ENCODE results near the gene DNM3. TPM values are rescaled to one million over a fixed set of nuclear protein-coding genes. Genes with fewer than 3 reads are reported as not detected.

DNM3 gene
- total and polyA plus RNA-seq, 2 donors (not counting 1 experiment from before 2014, with no cell fraction given) = 1.0 to 1.3 TPM

GRCh38 chr1:171948511-171948910 lies 107.2 kb downstream of the DNM3 start:
- Histone ChIP-seq H3K27me3 (replicated peaks in 1 of 4; ENCODE audit: control extremely low read depth in 1 of 4, control insufficient read depth in 3 of 4, insufficient read depth in 4 of 4, low read length in 3 of 4) (no peaks in the 10 kb centered on the region), H2AFZ (ENCODE audit: insufficient read depth, low read depth, low read length, poor library complexity, severe bottlenecking) (no peak overlapping the region), H4K20me1 (ENCODE audit: control insufficient read depth, insufficient read depth, low read length, poor library complexity, severe bottlenecking) (no peaks in the 10 kb centered on the region), H3K4me3 (ENCODE audit: control extremely low read depth in 1 of 5, extremely low read depth in 1 of 5, insufficient read depth in 1 of 5, low read depth in 2 of 5, low read length in 4 of 5) (no peak overlapping the region), H3K9me3 (ENCODE audit: control extremely low read depth in 1 of 3, control insufficient read depth in 2 of 3, insufficient read depth in 1 of 3, low read length in 2 of 3) (no peaks in the 10 kb centered on the region), H3K4me2 (replicated peaks; ENCODE audit: low read depth, low read length, poor library complexity, severe bottlenecking) (no peak overlapping the region), H3K36me3 (replicated peaks in 1 of 2; ENCODE audit: control extremely low read depth in 1 of 2, control insufficient read depth in 1 of 2, extremely low read depth in 1 of 2, insufficient read depth in 2 of 2, low read length in 1 of 2) (no peaks in the 10 kb centered on the region), H3K4me1 (ENCODE audit: control insufficient read depth in 2 of 2, insufficient read depth in 2 of 2, low read length in 2 of 2) (no peaks in the 10 kb centered on the region), H3K79me2 (ENCODE audit: control insufficient read depth, insufficient read depth, low read length) (no peaks in the 10 kb centered on the region), H3K9ac (ENCODE audit: low read length) (no peak overlapping the region), H3K27ac (ENCODE audit: low read length in 2 of 2) (no peak overlapping the region)
- ChIA-PET CTCF (no interaction called here), POLR2A (no interaction called here)
- no CpG with 5 or more reads among the region's 1 CpG for WGBS (ENCODE audit: insufficient coverage)
- no peak overlapping the region for H3K4me3 Mint-ChIP-seq
- ATAC-seq (ENCODE audit: low read depth) (no peak), DNase-seq (no peak)
- TF ChIP-seq EZH2 (IDR thresholded peaks at IDR 0.05; ENCODE audit: borderline replicate concordance, insufficient read depth, low read depth, low read length, poor library complexity, severe bottlenecking) (no peak), CTCF (IDR thresholded peaks at IDR 0.05) (no peak)
- no peak overlapping the region for H3K27ac Mint-ChIP-seq
- H3K27me3 Mint-ChIP-seq = peaks cover 13% of the 10 kb centered on the region
- intact Hi-C loops (cut with micrococcal nuclease) = no loop called here
- no peaks in the 10 kb centered on the region for H3K4me1 Mint-ChIP-seq
- no peaks in the 10 kb centered on the region for H3K9me3 Mint-ChIP-seq (ENCODE audit: insufficient read depth)

- H3K27ac Mint-ChIP-seq = no peak overlapping the region
- Histone ChIP-seq H3K9ac (ENCODE audit: low read length) (no peak overlapping the region), H3K4me3 (ENCODE audit: control extremely low read depth in 1 of 5, extremely low read depth in 1 of 5, insufficient read depth in 1 of 5, low read depth in 2 of 5, low read length in 4 of 5) (no peak overlapping the region), H3K4me1 (ENCODE audit: control insufficient read depth in 2 of 2, insufficient read depth in 2 of 2, low read length in 2 of 2) (no peaks in the 10 kb centered on the region), H3K4me2 (replicated peaks; ENCODE audit: low read depth, low read length, poor library complexity, severe bottlenecking) (no peak overlapping the region), H3K36me3 (replicated peaks in 1 of 2; ENCODE audit: control extremely low read depth in 1 of 2, control insufficient read depth in 1 of 2, extremely low read depth in 1 of 2, insufficient read depth in 2 of 2, low read length in 1 of 2) (no peaks in the 10 kb centered on the region), H2AFZ (ENCODE audit: insufficient read depth, low read depth, low read length, poor library complexity, severe bottlenecking) (no peak overlapping the region), H3K27ac (ENCODE audit: low read length in 2 of 2) (no peak overlapping the region), H3K27me3 (replicated peaks in 1 of 4; ENCODE audit: control extremely low read depth in 1 of 4, control insufficient read depth in 3 of 4, insufficient read depth in 4 of 4, low read length in 3 of 4) (peaks cover 0 to 3% (median 0%) of the 10 kb centered on the region in 4 experiments), H4K20me1 (ENCODE audit: control insufficient read depth, insufficient read depth, low read length, poor library complexity, severe bottlenecking) (no peaks in the 10 kb centered on the region), H3K79me2 (ENCODE audit: control insufficient read depth, insufficient read depth, low read length) (no peaks in the 10 kb centered on the region), H3K9me3 (ENCODE audit: control extremely low read depth in 1 of 3, control insufficient read depth in 2 of 3, insufficient read depth in 1 of 3, low read length in 2 of 3) (no peaks in the 10 kb centered on the region)
- no CpG with 5 or more reads among the region's 2 CpGs for WGBS (ENCODE audit: insufficient coverage)
- ChIA-PET POLR2A (no interaction called here), CTCF (no interaction called here)
- TF ChIP-seq CTCF (IDR thresholded peaks at IDR 0.05) (no peak), EZH2 (IDR thresholded peaks at IDR 0.05; ENCODE audit: borderline replicate concordance, insufficient read depth, low read depth, low read length, poor library complexity, severe bottlenecking) (no peak)
- no peaks in the 10 kb centered on the region for H3K9me3 Mint-ChIP-seq (ENCODE audit: insufficient read depth)
- no peaks in the 10 kb centered on the region for H3K4me1 Mint-ChIP-seq
- DNase-seq (no peak), ATAC-seq (ENCODE audit: low read depth) (no peak)
- H3K27me3 Mint-ChIP-seq = peaks cover 19% of the 10 kb centered on the region
- no peak overlapping the region for H3K4me3 Mint-ChIP-seq
- intact Hi-C loops (cut with micrococcal nuclease) = no loop called here
Observed at GRCh38 chr1:171949316-171949715, 108.0 kb downstream of the DNM3 start.
